HepG2 (cell line): ENCODE measurements around the gene SCAANT1. TPM values are rescaled to one million over a fixed set of nuclear protein-coding genes. Genes with fewer than 3 reads are reported as not detected.

ENCODE experiments used
- ATAC-seq: fragments of 200-7000 bp; cut with Tn5 transposase; 3 replicates; pipeline ENCODE4 v1.9.1; 2020; ENCODE audit warnings: mild to moderate bottlenecking, moderate library complexity
- BruUV-seq: library from RNA; stranded (reverse); fragments of 400-500 nt; replicated peaks from 2 replicates; lab custom pipeline; 2021; lab: Mats Ljungman, UMichigan
- CTCF ChIA-PET: fragments of 300-600 bp; formaldehyde crosslinking; extraction: SDS; loops from one replicate; lab custom pipeline; 2021; ENCODE audit warnings: low total read pairs, inconsistent platforms, low intra/inter-chr PET ratio; lab: Yijun Ruan, JAX
- POLR2A ChIA-PET: fragments of 350-600 bp; sonication (Branson Sonifier 250); formaldehyde crosslinking; loops from one replicate; lab custom pipeline; 2020; ENCODE audit warnings: antibody characterized with exemption, inconsistent platforms; lab: Yijun Ruan, JAX
- DNase-seq: peaks from one replicate; pipeline ENCODE4 v3.0.0-alpha.2; 2015; ENCODE audit warnings: low spot score
- FAIRE-seq: peaks from 3 replicates; lab custom pipeline; 2011; peaks lifted over from hg19 to GRCh38; lab: Jason Lieb, UNC
- H2AFZ ChIP-seq: one replicate; pipeline ENCODE4 v1.6.1; 2011; ENCODE audit warnings: low read length, inconsistent platforms
- H3K27ac ChIP-seq: fragments of 300-600 bp; 3 replicates; pipeline ENCODE4 v1.8.0; 2011; ENCODE audit warnings: mixed run types, mild to moderate bottlenecking, mixed read lengths, low read length, inconsistent platforms; ENCODE audit not compliant: insufficient read depth; ENCODE audit errors: extremely low read length
- H3K27me3 ChIP-seq, 2 experiments: fragments of 200-600 bp in 1 of 2; 2 replicates in 1 of 2; 3 replicates in 1 of 2; pipeline versions ENCODE4 v1.6.0 to v1.8.0; 2011; ENCODE audit warnings: low read length in 2 of 2, mild to moderate bottlenecking in 2 of 2, moderate library complexity in 2 of 2, inconsistent platforms in 1 of 2; ENCODE audit not compliant: insufficient read depth in 2 of 2, control insufficient read depth in 1 of 2
- H3K36me3 ChIP-seq, 2 experiments: fragments of 200-600 bp in 1 of 2; replicated peaks in 1 of 2; 2 replicates in 1 of 2; 3 replicates in 1 of 2; pipeline versions ENCODE4 v1.5.1 to v1.8.0; 2011; ENCODE audit warnings: low read length in 2 of 2, inconsistent platforms in 1 of 2; ENCODE audit not compliant: insufficient read depth in 2 of 2, control insufficient read depth in 1 of 2
- H3K4me1 ChIP-seq: 2 replicates; pipeline ENCODE4 v1.5.1; 2012; ENCODE audit warnings: low read length, inconsistent platforms; ENCODE audit not compliant: insufficient read depth
- H3K4me2 ChIP-seq: 2 replicates; pipeline ENCODE4 v1.6.0; 2011; ENCODE audit warnings: low read depth, low read length, inconsistent platforms
- H3K4me3 ChIP-seq, 3 experiments: fragments of 200-600 bp in 1 of 3; sonication (generic), shearing (Covaris generic) in 1 of 3; replicated peaks in 1 of 3; 2 replicates each; pipeline ENCODE4 v1.5.1; 2011 to 2016; ENCODE audit warnings: low read length in 3 of 3, inconsistent platforms in 2 of 3, low read depth in 2 of 3, mild to moderate bottlenecking in 2 of 3, control low read depth in 1 of 3, mixed read lengths in 1 of 3; ENCODE audit not compliant: insufficient read depth in 1 of 3
- H3K79me2 ChIP-seq: one replicate; pipeline ENCODE4 v1.6.1; 2011; ENCODE audit warnings: low read length, inconsistent platforms; ENCODE audit not compliant: insufficient read depth
- H3K9ac ChIP-seq: 2 replicates; pipeline ENCODE4 v1.6.0; 2011; ENCODE audit warnings: mild to moderate bottlenecking, low read depth, low read length, inconsistent platforms; ENCODE audit not compliant: insufficient read depth
- H3K9me3 ChIP-seq: 2 replicates; pipeline ENCODE4 v1.5.1; 2012; ENCODE audit warnings: mild to moderate bottlenecking, low read length
- H4K20me1 ChIP-seq: 2 replicates; pipeline ENCODE4 v1.6.0; 2011; ENCODE audit warnings: inconsistent platforms, mild to moderate bottlenecking, low read length, moderate library complexity; ENCODE audit not compliant: insufficient read depth
- ARID2 ChIP-seq: sonication (generic); formaldehyde crosslinking; IDR thresholded peaks from 2 replicates; pipeline ENCODE4 v1.8.1; 2022; ENCODE audit warnings: mild to moderate bottlenecking, missing genetic modification reagents, borderline replicate concordance
- CEBPG ChIP-seq: IDR thresholded peaks from 2 replicates; pipeline ENCODE4 v1.6.1; 2016
- CHCHD3 ChIP-seq: sonication (generic); formaldehyde crosslinking; IDR thresholded peaks from 2 replicates; pipeline ENCODE4 v1.8.0; 2022; ENCODE audit warnings: mild to moderate bottlenecking, missing genetic modification reagents, moderate library complexity
- ELF1 ChIP-seq: sonication (generic); formaldehyde crosslinking; IDR thresholded peaks from 2 replicates; pipeline ENCODE4 v1.4.0; 2020; ENCODE audit warnings: missing genetic modification reagents
- KMT2B ChIP-seq: IDR thresholded peaks from 2 replicates; pipeline ENCODE4 v1.6.1; 2016; ENCODE audit warnings: missing genetic modification reagents, missing compliant biosample characterization
- NFE2L2 ChIP-seq: fragments of 150-350 bp; IDR thresholded peaks from 2 replicates; pipeline ENCODE4 v1.6.1; 2014; ENCODE audit warnings: low read length
- PCBP1 ChIP-seq: fragments of 200-400 bp; formaldehyde crosslinking; IDR thresholded peaks from 2 replicates; pipeline ENCODE4 v1.6.1; 2017; ENCODE audit warnings: mild to moderate bottlenecking, low read depth, low read length, borderline replicate concordance
- SOX6 ChIP-seq, 2 experiments: fragments of 450-650 bp in 1 of 2; sonication (generic) in 1 of 2; formaldehyde crosslinking in 1 of 2; IDR thresholded peaks; 2 replicates each; pipeline versions ENCODE4 v1.4.0 to v1.6.1; 2017 to 2020; ENCODE audit warnings: antibody characterized with exemption in 1 of 2, mild to moderate bottlenecking in 1 of 2, missing genetic modification reagents in 1 of 2
- SPEN ChIP-seq: sonication (generic); formaldehyde crosslinking; IDR thresholded peaks from 2 replicates; pipeline ENCODE4 v1.5.1; 2020; ENCODE audit warnings: low read depth, mild to moderate bottlenecking, missing genetic modification reagents
- SSRP1 ChIP-seq: IDR thresholded peaks from 2 replicates; pipeline ENCODE4 v1.6.1; 2016; ENCODE audit warnings: control low read depth
- U2AF2 ChIP-seq: fragments of 200-400 bp; formaldehyde crosslinking; IDR thresholded peaks from 2 replicates; pipeline ENCODE4 v1.6.1; 2017; ENCODE audit warnings: low read depth, mild to moderate bottlenecking, low read length
- ZBTB42 ChIP-seq: sonication (generic); formaldehyde crosslinking; IDR thresholded peaks from 2 replicates; pipeline ENCODE4 v1.5.0; 2020; ENCODE audit warnings: mild to moderate bottlenecking, missing genetic modification reagents
- ZNF232 ChIP-seq: sonication (generic); formaldehyde crosslinking; IDR thresholded peaks from 2 replicates; pipeline ENCODE4 v1.4.0; 2020; ENCODE audit warnings: missing genetic modification reagents, borderline replicate concordance
- ZNF782 ChIP-seq: sonication (generic); formaldehyde crosslinking; IDR thresholded peaks from 2 replicates; pipeline ENCODE4 v1.4.0; 2020; ENCODE audit warnings: missing genetic modification reagents, mild to moderate bottlenecking, borderline replicate concordance
- WGBS: methylation state at CpG from one replicate; pipeline ENCODE4 v1.1.6; 2017; ENCODE audit warnings: low lambda C conversion rate; 5-methylcytosine and 5-hydroxymethylcytosine counted together
- in situ Hi-C: cut with HindIII; loops from 2 replicates; pipeline ENCODE4 v1.10.0; 2017; ENCODE audit warnings: low pct_unique_long_range_greater_than_20kb; ENCODE audit not compliant: extremely low pct_ligation_motif_present
- intact Hi-C: fragments of 100-400 bp; cut with micrococcal nuclease; formaldehyde crosslinking; loops from one replicate; pipeline ENCODE4 v1.10.0; 2022; ENCODE audit not compliant: unreplicated experiment
- polyA plus RNA-seq, 8 experiments: library from polyadenylated mRNA; depleted of rRNA in 3 of 8; stranded (reverse) in 7 of 8; unstranded in 1 of 8; fragments of >200 nt; fragmentation: Illumina TruSeq in 4 of 8; extraction: Trizol in 4 of 8; gene quantifications; 2 replicates each; pipeline versions ENCODE4 v1.2.1 to v1.2.3, GENCODE V29; 2011 to 2016; ENCODE audit warnings: low read depth in 4 of 8, missing spikeins in 1 of 8, mixed read lengths in 1 of 8; ENCODE audit not compliant: insufficient read depth in 1 of 8
- total RNA-seq, 5 experiments: library from RNA; depleted of rRNA; stranded (reverse); fragments of >200 nt; fragmentation: Illumina TruSeq; extraction: Trizol; gene quantifications; 2 replicates each; pipeline ENCODE4 v1.2.3, GENCODE V29; 2016; ENCODE audit warnings: low read depth in 1 of 5
- TF ChIP-seq, protein P1 (sequence below): IDR thresholded peaks from 2 replicates; pipeline ENCODE4 v1.6.1; 2012; ENCODE audit warnings: low read depth, low read length, improper control_type of control experiment
- TF ChIP-seq, protein P2 (sequence below): IDR thresholded peaks from 2 replicates; pipeline ENCODE4 v1.6.1; 2012; ENCODE audit warnings: inconsistent platforms

Gene SCAANT1
- total and polyA plus RNA-seq, 2 of the 13 experiments (the other 11 are each of a cell fraction or from before 2014, with no cell fraction given): not detected

DNA sequence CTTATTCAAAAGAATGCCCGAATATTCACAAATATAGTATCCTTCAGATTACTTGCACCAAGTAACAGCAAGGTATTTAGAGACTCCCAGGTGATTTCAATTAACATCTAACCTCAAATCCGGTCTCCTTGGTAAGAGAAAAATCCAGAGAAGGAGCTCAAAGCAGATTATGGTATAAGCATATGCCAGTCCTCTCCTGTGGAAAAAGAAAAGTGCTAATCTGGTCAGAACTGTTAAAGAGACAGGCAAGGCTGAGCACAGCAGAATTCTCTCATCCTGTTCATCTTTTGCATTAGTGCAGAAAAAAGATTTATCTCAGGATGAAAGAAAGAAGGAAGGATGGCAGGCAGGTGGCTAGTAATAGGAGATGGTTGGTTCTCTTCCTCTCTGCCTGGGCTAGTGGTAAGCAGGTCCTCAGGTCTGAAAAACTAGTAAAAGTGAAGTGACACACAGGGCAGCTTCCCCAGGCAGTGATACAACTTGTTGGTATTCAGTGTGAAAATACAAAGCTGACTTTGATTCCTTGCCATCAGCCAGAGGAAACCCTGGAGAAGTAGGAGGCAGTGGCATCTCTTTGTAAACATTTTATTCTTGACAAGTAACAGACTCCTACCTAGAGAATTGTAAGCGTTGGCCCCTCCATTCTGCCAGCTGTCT lies 34.3 kb downstream of the SCAANT1 start:
- FAIRE-seq (no peak), ATAC-seq (no peak)
- Histone ChIP-seq H4K20me1 (peaks cover 10% of the 10 kb centered on the region), H3K9ac (no peak overlapping the region), H2AFZ (no peak overlapping the region)
- CTCF ChIA-PET: no interaction called here
- POLR2A ChIA-PET: interaction anchor here (1.2 kb wide), 1 partner anchor 15 kb away, joined by 3 read pairs; the partner anchor contains the start of genes ATXN7 and THOC7
- WGBS: 97% methylated on average over 3 of the region's 3 CpGs
- TF ChIP-seq ZNF232 (CRISPR knock-in tag): no peak
- no peak for TF ChIP-seq ZNF782
- TF ChIP-seq, protein P1, sequence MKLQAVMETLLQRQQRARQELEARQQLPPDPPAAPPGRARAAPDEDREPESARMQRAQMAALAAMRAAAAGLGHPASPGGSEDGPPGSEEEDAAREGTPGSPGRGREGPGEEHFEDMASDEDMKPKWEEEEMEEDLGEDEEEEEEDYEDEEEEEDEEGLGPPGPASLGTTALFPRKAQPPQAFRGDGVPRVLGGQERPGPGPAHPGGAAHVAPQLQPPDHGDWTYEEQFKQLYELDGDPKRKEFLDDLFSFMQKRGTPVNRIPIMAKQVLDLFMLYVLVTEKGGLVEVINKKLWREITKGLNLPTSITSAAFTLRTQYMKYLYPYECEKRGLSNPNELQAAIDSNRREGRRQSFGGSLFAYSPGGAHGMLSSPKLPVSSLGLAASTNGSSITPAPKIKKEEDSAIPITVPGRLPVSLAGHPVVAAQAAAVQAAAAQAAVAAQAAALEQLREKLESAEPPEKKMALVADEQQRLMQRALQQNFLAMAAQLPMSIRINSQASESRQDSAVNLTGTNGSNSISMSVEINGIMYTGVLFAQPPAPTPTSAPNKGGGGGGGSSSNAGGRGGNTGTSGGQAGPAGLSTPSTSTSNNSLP: no peak
- no peak for TF ChIP-seq ZBTB42 (CRISPR knock-in tag)
- TF ChIP-seq KMT2B (CRISPR knock-in tag): no peak
- no peak for TF ChIP-seq CHCHD3 (CRISPR knock-in tag)
- TF ChIP-seq, all 625 proteins: peak for 0
- no peaks in the 10 kb centered on the region for H3K9me3 ChIP-seq
- no TSS peak for BruUV-seq
- no peak overlapping the region for H3K4me3 ChIP-seq
- peaks cover 45% of the 10 kb centered on the region for H3K4me1 ChIP-seq
- H3K27me3 ChIP-seq: no peaks in the 10 kb centered on the region
- in situ Hi-C loops: no loop called here
- no peaks in the 10 kb centered on the region for H3K36me3 ChIP-seq
- no peak for DNase-seq
- H3K27ac ChIP-seq: no peak overlapping the region
- no peak overlapping the region for H3K4me2 ChIP-seq
- intact Hi-C loops: no loop called here
- H3K79me2 ChIP-seq: peaks cover 41% of the 10 kb centered on the region

DNA sequence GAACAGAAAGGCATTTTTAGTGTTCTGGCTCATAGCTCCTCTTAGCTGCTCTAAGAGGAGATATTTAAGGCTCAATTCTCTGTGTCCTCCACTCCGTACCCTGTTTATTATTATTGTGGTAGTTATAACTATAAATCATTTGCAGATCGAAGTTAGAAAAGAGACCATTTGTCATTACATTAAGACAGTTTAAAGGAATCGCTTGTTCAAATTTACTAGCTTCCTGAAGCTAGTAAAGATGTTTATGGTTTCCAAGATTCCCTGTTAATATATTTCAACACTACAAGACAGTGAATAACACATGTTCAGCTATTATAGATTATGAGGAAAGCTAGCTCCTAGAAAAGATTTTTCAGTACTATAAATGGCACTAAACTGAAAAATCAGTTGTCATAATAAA lies 35.9 kb downstream of the SCAANT1 start:
- DNase-seq (no peak), FAIRE-seq (no peak), ATAC-seq (no peak)
- Histone ChIP-seq H3K36me3 (no peaks in the 10 kb centered on the region), H2AFZ (no peak overlapping the region), H3K9ac (no peak overlapping the region), H3K4me3 (no peak overlapping the region), H3K27ac (no peak overlapping the region), H3K9me3 (no peaks in the 10 kb centered on the region), H3K4me2 (no peak overlapping the region), H3K27me3 (no peaks in the 10 kb centered on the region), H4K20me1 (peaks cover 10% of the 10 kb centered on the region), H3K79me2 (peaks cover 46% of the 10 kb centered on the region), H3K4me1 (peaks cover 45% of the 10 kb centered on the region)
- ChIA-PET POLR2A (interaction anchor here (1.0 kb wide), 1 partner anchor 36 kb away, joined by 6 read pairs; the partner anchor contains the start of gene SCAANT1), CTCF (no interaction called here)
- TF ChIP-seq ARID2 (no peak), SSRP1 (CRISPR knock-in tag) (no peak), CEBPG (CRISPR knock-in tag) (no peak), U2AF2 (no peak), PCBP1 (no peak), ELF1 (CRISPR knock-in tag) (no peak), NFE2L2 (no peak), SPEN (no peak), SOX6 (IDR thresholded peaks at IDR 0.05) (no peak), SOX6 (CRISPR knock-in tag; IDR thresholded peaks at IDR 0.05) (no peak)
- TF ChIP-seq, protein P2, sequence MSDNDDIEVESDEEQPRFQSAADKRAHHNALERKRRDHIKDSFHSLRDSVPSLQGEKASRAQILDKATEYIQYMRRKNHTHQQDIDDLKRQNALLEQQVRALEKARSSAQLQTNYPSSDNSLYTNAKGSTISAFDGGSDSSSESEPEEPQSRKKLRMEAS: no peak
- WGBS: 95% methylated on average over 3 of the region's 3 CpGs
- TSS peak; percentile 6 for BruUV-seq
- intact Hi-C loops (no loop called here), in situ Hi-C loops (no loop called here)
